ENCODE data around the gene BCL11A.

DNA sequence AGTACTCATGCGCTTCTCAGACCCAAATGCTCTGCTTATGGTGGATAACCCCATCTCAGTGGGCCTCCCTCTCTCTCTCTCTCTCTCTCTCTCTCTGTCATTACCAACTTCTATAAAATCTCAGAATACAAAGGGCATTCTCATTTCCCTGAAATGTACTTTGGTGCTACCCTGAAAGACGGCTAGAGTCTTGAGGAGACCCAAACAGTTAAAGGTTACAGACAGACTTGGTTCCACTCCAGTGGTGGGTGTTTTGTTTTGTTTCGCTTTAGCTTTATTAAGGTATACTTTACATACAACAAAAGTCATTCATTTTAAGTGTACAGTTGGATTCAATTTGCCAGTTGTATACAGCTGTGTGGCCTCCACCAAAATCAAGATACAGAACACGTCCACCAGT lies 60.9 kb downstream of the BCL11A start:
- TF ChIP-seq, protein P1, sequence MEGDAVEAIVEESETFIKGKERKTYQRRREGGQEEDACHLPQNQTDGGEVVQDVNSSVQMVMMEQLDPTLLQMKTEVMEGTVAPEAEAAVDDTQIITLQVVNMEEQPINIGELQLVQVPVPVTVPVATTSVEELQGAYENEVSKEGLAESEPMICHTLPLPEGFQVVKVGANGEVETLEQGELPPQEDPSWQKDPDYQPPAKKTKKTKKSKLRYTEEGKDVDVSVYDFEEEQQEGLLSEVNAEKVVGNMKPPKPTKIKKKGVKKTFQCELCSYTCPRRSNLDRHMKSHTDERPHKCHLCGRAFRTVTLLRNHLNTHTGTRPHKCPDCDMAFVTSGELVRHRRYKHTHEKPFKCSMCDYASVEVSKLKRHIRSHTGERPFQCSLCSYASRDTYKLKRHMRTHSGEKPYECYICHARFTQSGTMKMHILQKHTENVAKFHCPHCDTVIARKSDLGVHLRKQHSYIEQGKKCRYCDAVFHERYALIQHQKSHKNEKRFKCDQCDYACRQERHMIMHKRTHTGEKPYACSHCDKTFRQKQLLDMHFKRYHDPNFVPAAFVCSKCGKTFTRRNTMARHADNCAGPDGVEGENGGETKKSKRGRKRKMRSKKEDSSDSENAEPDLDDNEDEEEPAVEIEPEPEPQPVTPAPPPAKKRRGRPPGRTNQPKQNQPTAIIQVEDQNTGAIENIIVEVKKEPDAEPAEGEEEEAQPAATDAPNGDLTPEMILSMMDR (IDR thresholded peaks at IDR 0.05) = no peak
- TF ChIP-seq POLR2A (IDR thresholded peaks at IDR 0.05) = no peak
